Tibial nerve (tissue), 4 donors: Measurements from ENCODE around the gene RCSD1. TPM values are rescaled to one million over a fixed set of nuclear protein-coding genes. Genes with fewer than 3 reads are reported as not detected.

Experiments
- DNase-seq, 2 donors: peaks; one replicate each; pipeline ENCODE4 v3.0.0-alpha.2; 2019; ENCODE audit warnings: low spot score in 2 of 2
- H3K27ac ChIP-seq, 4 donors: fragments of 200-600 bp; sonication (generic) in 3 of 4; one replicate each; pipeline ENCODE4 v1.5.1; 2017 to 2019; ENCODE audit warnings: mild to moderate bottlenecking in 1 of 4
- H3K27me3 ChIP-seq, 2 donors: fragments of 200-600 bp; sonication (generic) in 1 of 2; one replicate each; pipeline versions ENCODE4 v1.5.1 to v1.6.0; 2017 to 2019
- H3K36me3 ChIP-seq, 3 donors: fragments of 200-600 bp; sonication (generic); one replicate each; pipeline ENCODE4 v1.5.1; 2018 to 2019
- H3K4me1 ChIP-seq, 4 donors: fragments of 200-600 bp; sonication (generic) in 3 of 4; one replicate each; pipeline ENCODE4 v1.5.1; 2017 to 2019
- H3K4me3 ChIP-seq, 4 donors: fragments of 200-600 bp; sonication (generic) in 3 of 4; one replicate each; pipeline ENCODE4 v1.5.1; 2017 to 2019; ENCODE audit warnings: mild to moderate bottlenecking in 1 of 4, moderate library complexity in 1 of 4
- H3K9me3 ChIP-seq, 4 donors: fragments of 200-600 bp; sonication (generic) in 3 of 4; one replicate each; pipeline ENCODE4 v1.5.1; 2017 to 2019
- EP300 ChIP-seq, 2 donors: sonication (generic); formaldehyde crosslinking; IDR thresholded peaks; one replicate each; pipeline ENCODE4 v1.6.1; 2017; ENCODE audit warnings: antibody characterized with exemption in 2 of 2, mild to moderate bottlenecking in 1 of 2
- POLR2A ChIP-seq, 2 donors: fragments of 450-650 bp; IDR thresholded peaks; one replicate each; pipeline ENCODE4 v1.6.1; 2017; ENCODE audit warnings: antibody characterized with exemption in 2 of 2, mild to moderate bottlenecking in 2 of 2, moderate library complexity in 2 of 2
- WGBS, 2 donors: methylation state at CpG; one replicate each; pipeline ENCODE4 v1.1.5; 2018; 5-methylcytosine and 5-hydroxymethylcytosine counted together
- total RNA-seq, 4 donors: library from RNA; depleted of rRNA; stranded (reverse); fragments of >200 nt; gene quantifications; one replicate each; pipeline ENCODE4 v1.1.0, GENCODE V29; 2016
- TF ChIP-seq, protein P1 (sequence below), 5 experiments: fragments of 200-600 bp in 3 of 5; fragments of 450-650 bp in 2 of 5; sonication (generic) in 3 of 5; IDR thresholded peaks; one replicate each; pipeline ENCODE4 v1.5.1; 2016 to 2019; ENCODE audit warnings: antibody characterized with exemption in 5 of 5, mild to moderate bottlenecking in 3 of 5, moderate library complexity in 2 of 5

The RCSD1 gene
- total RNA-seq, 4 donors from 2014 or later = 10.0 to 17.7 (median 12.9) TPM

DNA sequence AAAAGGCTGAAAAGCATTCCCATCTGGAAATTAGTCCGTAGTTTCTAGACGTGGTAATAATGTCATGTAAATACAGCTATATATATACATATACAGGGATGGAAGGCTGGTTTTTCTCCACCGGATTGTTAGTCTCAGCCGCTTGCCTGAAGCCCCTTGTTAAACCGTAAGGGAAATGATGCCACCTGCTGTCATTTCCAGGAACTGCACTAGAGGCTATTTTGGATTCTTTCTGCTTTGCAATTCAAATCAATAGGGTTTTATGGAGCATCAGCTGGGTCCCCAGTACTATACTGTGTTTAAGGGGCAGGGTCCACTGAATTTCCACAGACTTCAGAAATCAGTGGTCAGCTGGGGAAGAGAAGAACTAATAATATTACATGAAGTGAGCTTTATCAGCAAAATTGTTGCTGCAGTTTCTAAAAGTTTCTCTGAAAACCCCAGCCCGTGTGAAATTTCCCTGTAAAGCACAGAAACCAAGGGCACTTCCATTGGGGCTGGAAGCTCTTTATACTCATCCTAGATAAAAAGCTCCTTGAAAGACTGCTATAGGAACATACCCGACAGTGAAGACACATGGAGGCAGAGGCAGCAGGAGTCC, 58.0 kb downstream of the RCSD1 start:
- no peak overlapping the region for H3K27ac ChIP-seq
- H3K4me3 ChIP-seq = no peak overlapping the region
- DNase-seq = peak; percentile 72 to 96
- WGBS, 2 donors = 21 to 27% methylated on average over 7 of the region's 7 CpGs
- no peaks in the 10 kb centered on the region for H3K27me3 ChIP-seq
- no peaks in the 10 kb centered on the region for H3K36me3 ChIP-seq
- H3K4me1 ChIP-seq = peaks cover 0 to 12% (median 0%) of the 10 kb centered on the region in 4 donors
- H3K9me3 ChIP-seq = no peaks in the 10 kb centered on the region
- TF ChIP-seq, protein P1, sequence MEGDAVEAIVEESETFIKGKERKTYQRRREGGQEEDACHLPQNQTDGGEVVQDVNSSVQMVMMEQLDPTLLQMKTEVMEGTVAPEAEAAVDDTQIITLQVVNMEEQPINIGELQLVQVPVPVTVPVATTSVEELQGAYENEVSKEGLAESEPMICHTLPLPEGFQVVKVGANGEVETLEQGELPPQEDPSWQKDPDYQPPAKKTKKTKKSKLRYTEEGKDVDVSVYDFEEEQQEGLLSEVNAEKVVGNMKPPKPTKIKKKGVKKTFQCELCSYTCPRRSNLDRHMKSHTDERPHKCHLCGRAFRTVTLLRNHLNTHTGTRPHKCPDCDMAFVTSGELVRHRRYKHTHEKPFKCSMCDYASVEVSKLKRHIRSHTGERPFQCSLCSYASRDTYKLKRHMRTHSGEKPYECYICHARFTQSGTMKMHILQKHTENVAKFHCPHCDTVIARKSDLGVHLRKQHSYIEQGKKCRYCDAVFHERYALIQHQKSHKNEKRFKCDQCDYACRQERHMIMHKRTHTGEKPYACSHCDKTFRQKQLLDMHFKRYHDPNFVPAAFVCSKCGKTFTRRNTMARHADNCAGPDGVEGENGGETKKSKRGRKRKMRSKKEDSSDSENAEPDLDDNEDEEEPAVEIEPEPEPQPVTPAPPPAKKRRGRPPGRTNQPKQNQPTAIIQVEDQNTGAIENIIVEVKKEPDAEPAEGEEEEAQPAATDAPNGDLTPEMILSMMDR (IDR thresholded peaks at IDR 0.05) = peak; percentile 77 to 94 (median 90)
- no peak for TF ChIP-seq POLR2A (IDR thresholded peaks at IDR 0.05)

DNA sequence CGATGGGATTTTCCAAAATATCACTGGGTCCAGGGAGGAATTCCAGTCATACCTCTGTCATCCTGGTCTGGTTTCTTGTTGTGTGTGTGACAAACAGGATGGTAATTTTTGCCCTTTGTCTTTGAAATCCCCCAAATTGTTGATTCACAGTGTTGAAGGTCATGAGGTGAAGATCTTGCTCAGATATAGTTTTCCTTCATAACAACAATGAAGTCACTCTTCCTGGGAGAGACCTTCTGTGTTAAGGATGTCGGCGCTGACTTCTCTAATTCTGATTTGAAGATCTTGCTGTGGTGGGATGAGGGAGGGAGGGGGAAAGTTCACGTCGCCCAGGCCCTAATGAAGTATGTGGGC, 59.5 kb downstream of the RCSD1 start:
- TF ChIP-seq, protein P1 (IDR thresholded peaks at IDR 0.05) = no peak
- TF ChIP-seq EP300 (IDR thresholded peaks at IDR 0.05) (no peak), POLR2A (IDR thresholded peaks at IDR 0.05) (no peak)

DNA sequence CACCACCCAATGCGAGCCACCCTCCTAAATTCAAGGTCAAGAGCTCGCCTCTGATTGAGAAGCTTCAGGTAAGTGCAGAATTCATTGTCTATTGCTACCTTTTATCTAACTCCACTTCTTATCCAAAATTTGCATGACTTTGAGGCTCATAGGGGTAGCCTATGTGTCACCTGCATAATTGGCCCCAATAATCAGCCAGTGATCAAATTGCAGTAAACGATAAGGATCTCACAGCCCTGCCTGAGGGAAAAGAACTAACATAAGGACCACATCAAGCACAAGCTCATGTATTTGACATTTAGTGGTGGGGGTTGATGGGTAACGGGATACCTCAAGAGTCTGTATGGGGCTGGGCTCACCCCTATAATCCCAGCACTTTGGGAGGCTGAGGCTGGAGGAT, 60.0 kb downstream of the RCSD1 start:
- Histone ChIP-seq H3K4me3 (no peak overlapping the region), H3K36me3 (no peaks in the 10 kb centered on the region), H3K27ac (no peak overlapping the region), H3K4me1 (peaks cover 0 to 12% (median 0%) of the 10 kb centered on the region in 4 donors), H3K27me3 (no peaks in the 10 kb centered on the region), H3K9me3 (no peaks in the 10 kb centered on the region)
- DNase-seq = no peak
- TF ChIP-seq, protein P1 (IDR thresholded peaks at IDR 0.05) = no peak
- no peak for TF ChIP-seq EP300 (IDR thresholded peaks at IDR 0.05)
- 93 to 94% methylated on average over 4 of the region's 4 CpGs for WGBS, 2 donors

More for the DNA sequence above, 59.5 kb downstream of the RCSD1 start:
- WGBS, 2 donors = 51 to 60% methylated on average over 5 of the region's 5 CpGs
- Histone ChIP-seq H3K36me3 (no peaks in the 10 kb centered on the region), H3K27ac (no peak overlapping the region), H3K9me3 (no peaks in the 10 kb centered on the region), H3K27me3 (no peaks in the 10 kb centered on the region), H3K4me3 (no peak overlapping the region), H3K4me1 (peaks cover 0 to 12% (median 0%) of the 10 kb centered on the region in 4 donors)
- DNase-seq = no peak

- Histone ChIP-seq H3K9me3 (no peaks in the 10 kb centered on the region), H3K27me3 (no peaks in the 10 kb centered on the region), H3K27ac (no peak overlapping the region), H3K36me3 (peaks cover 0 to 5% (median 0%) of the 10 kb centered on the region in 3 donors), H3K4me1 (peaks cover 0 to 8% (median 0%) of the 10 kb centered on the region in 4 donors), H3K4me3 (no peak overlapping the region)
- WGBS, 2 donors = 94 to 95% methylated on average over 7 of the region's 7 CpGs
- DNase-seq = no peak
- TF ChIP-seq EP300 (IDR thresholded peaks at IDR 0.05) = no peak
- TF ChIP-seq POLR2A (IDR thresholded peaks at IDR 0.05) = no peak
- TF ChIP-seq, protein P1 (IDR thresholded peaks at IDR 0.05) = no peak
Observed at GRCh38 chr1:167693425-167694045, 63.5 kb downstream of the RCSD1 start.

- TF ChIP-seq POLR2A (IDR thresholded peaks at IDR 0.05) (no peak), EP300 (IDR thresholded peaks at IDR 0.05) (no peak)
- TF ChIP-seq, protein P1 (IDR thresholded peaks at IDR 0.05) = no peak
- H3K4me1 ChIP-seq = peaks cover 0 to 3% (median 0%) of the 10 kb centered on the region in 4 donors
- 65 to 79% methylated on average over 2 of the region's 2 CpGs for WGBS, 2 donors
Observed at GRCh38 chr1:167694691-167695090, 64.7 kb downstream of the RCSD1 start.

More at GRCh38 chr1:167694691-167695090, 64.7 kb downstream of the RCSD1 start:
- H3K36me3 ChIP-seq = peaks cover 0 to 5% (median 0%) of the 10 kb centered on the region in 3 donors
- H3K4me3 ChIP-seq = no peak overlapping the region
- H3K27ac ChIP-seq = no peak overlapping the region
- no peaks in the 10 kb centered on the region for H3K27me3 ChIP-seq
- DNase-seq = no peak
- H3K9me3 ChIP-seq = no peaks in the 10 kb centered on the region
